ENCODE data around the gene TTYH2.

TTYH2 gene

DNA sequence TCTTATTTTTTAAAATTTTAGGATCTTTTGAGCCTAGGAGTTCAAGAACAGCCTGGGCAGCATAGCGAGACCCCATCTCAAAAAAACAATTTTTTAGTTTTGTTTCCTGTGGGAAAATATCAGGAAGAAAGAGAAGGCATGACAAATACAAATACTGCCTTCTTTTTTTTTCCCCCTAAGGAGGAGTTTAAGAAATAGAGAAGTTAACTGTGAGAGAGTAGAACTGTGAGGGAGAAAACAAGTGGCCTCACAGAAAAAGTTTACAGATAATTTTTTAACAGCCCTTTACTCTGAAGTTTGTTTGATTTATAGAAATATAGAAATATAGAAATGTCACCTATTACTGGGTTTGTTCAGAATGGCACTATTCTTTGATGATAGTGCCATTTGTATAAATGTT, 21.1 kb downstream of the TTYH2 start:
- Histone ChIP-seq H3K27me3 (ENCODE audit: control insufficient read depth in 3 of 3, insufficient read depth in 3 of 3, low read depth in 1 of 3, low read length in 3 of 3) (no peaks in the 10 kb centered on the region), H3K9me3 (replicated peaks in 1 of 2; ENCODE audit: control insufficient read depth in 2 of 2, insufficient read depth in 1 of 2, low read depth in 1 of 2, low read length in 2 of 2) (no peaks in the 10 kb centered on the region), H2BK15ac (ENCODE audit: low read length) (no peak overlapping the region), H2BK120ac (ENCODE audit: low read depth, low read length) (no peak overlapping the region), H2BK5ac (ENCODE audit: low read length) (no peak overlapping the region), H3K27ac (replicated peaks; ENCODE audit: low read length) (no peak overlapping the region), H3K4me2 (ENCODE audit: insufficient read depth, low read length, poor library complexity, severe bottlenecking) (no peak overlapping the region), H3K4me1 (ENCODE audit: control insufficient read depth in 2 of 2, insufficient read depth in 1 of 2, low read depth in 1 of 2, low read length in 2 of 2) (peaks cover 12 to 18% of the 10 kb centered on the region in 2 donors), H2AK5ac (ENCODE audit: low read depth, low read length) (no peak overlapping the region), H3K14ac (ENCODE audit: low read length) (no peak overlapping the region), H3K36me3 (replicated peaks in 1 of 2; ENCODE audit: control insufficient read depth in 2 of 2, insufficient read depth in 2 of 2, low read length in 2 of 2) (peaks cover 0 to 36% of the 10 kb centered on the region in 2 donors), H2BK12ac (ENCODE audit: low read length) (no peak overlapping the region), H4K91ac (ENCODE audit: low read depth, low read length, poor library complexity) (no peak overlapping the region), H3K4me3 (ENCODE audit: low read length in 2 of 2) (no peak overlapping the region), H3K23ac (ENCODE audit: low read depth, low read length, poor library complexity) (no peak overlapping the region), H3K4ac (ENCODE audit: low read length) (no peak overlapping the region), H3K18ac (ENCODE audit: low read length) (no peak overlapping the region), H4K8ac (ENCODE audit: low read depth, low read length) (no peak overlapping the region), H3K9ac (ENCODE audit: low read depth, low read length, poor library complexity) (no peak overlapping the region), H2AFZ (ENCODE audit: low read length) (no peak overlapping the region), H3K79me1 (ENCODE audit: low read depth, low read length) (no peaks in the 10 kb centered on the region)
- no CpG with 5 or more reads among the region's 1 CpG for WGBS, 2 donors (ENCODE audit: extremely low coverage in 2 of 2, insufficient read length in 2 of 2, insufficient replicate concordance in 1 of 2)
- no peak for DNase-seq (ENCODE audit: low spot score)

DNA sequence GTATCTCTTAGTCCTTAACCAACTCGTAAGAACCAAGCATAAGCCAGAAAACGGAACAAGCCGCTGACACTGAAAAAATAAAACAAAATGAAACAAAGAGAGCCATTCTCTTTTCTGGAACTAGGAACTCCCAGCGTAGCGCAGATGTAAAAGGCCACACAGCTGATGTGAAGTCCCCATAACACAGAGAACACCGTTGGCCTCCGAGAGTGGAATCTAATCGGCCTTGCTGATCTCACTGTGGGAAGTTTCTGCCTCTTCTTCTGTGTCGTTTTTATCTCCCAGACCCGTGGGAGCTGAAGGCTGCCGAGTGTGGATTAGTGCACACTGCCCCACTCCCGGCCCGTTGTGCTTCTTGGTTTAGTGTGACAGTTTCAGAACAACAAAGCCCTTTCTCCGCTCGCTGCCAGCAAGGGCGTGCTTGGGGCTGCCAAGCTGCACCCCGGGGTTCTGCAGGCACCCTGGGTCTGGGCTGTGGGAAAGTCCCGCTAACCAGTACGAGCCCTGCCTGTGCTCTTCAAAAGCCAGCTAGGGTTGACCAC, 21.7 kb downstream of the TTYH2 start:
- Histone ChIP-seq H3K18ac (ENCODE audit: low read length) (no peak overlapping the region), H3K36me3 (replicated peaks in 1 of 2; ENCODE audit: control insufficient read depth in 2 of 2, insufficient read depth in 2 of 2, low read length in 2 of 2) (peaks cover 0 to 37% of the 10 kb centered on the region in 2 donors), H4K91ac (ENCODE audit: low read depth, low read length, poor library complexity) (no peak overlapping the region), H3K23ac (ENCODE audit: low read depth, low read length, poor library complexity) (no peak overlapping the region), H3K9ac (ENCODE audit: low read depth, low read length, poor library complexity) (no peak overlapping the region), H3K79me1 (ENCODE audit: low read depth, low read length) (no peaks in the 10 kb centered on the region), H3K27me3 (ENCODE audit: control insufficient read depth in 3 of 3, insufficient read depth in 3 of 3, low read depth in 1 of 3, low read length in 3 of 3) (no peaks in the 10 kb centered on the region), H2BK120ac (ENCODE audit: low read depth, low read length) (no peak overlapping the region), H3K14ac (ENCODE audit: low read length) (no peak overlapping the region), H2BK15ac (ENCODE audit: low read length) (no peak overlapping the region), H2BK12ac (ENCODE audit: low read length) (no peak overlapping the region), H3K4ac (ENCODE audit: low read length) (no peak overlapping the region), H3K9me3 (replicated peaks in 1 of 2; ENCODE audit: control insufficient read depth in 2 of 2, insufficient read depth in 1 of 2, low read depth in 1 of 2, low read length in 2 of 2) (no peaks in the 10 kb centered on the region), H2BK5ac (ENCODE audit: low read length) (no peak overlapping the region), H3K27ac (replicated peaks; ENCODE audit: low read length) (no peak overlapping the region), H3K4me3 (ENCODE audit: low read length in 2 of 2) (no peak overlapping the region), H2AK5ac (ENCODE audit: low read depth, low read length) (no peak overlapping the region), H2AFZ (ENCODE audit: low read length) (no peak overlapping the region), H3K4me2 (ENCODE audit: insufficient read depth, low read length, poor library complexity, severe bottlenecking) (no peak overlapping the region), H4K8ac (ENCODE audit: low read depth, low read length) (no peak overlapping the region), H3K4me1 (ENCODE audit: control insufficient read depth in 2 of 2, insufficient read depth in 1 of 2, low read depth in 1 of 2, low read length in 2 of 2) (peaks cover 13 to 22% of the 10 kb centered on the region in 2 donors)
- no peak for DNase-seq (ENCODE audit: low spot score)
- WGBS, 2 donors (ENCODE audit: extremely low coverage in 2 of 2, insufficient read length in 2 of 2, insufficient replicate concordance in 1 of 2) = no CpG with 5 or more reads among the region's 19 CpGs

DNA sequence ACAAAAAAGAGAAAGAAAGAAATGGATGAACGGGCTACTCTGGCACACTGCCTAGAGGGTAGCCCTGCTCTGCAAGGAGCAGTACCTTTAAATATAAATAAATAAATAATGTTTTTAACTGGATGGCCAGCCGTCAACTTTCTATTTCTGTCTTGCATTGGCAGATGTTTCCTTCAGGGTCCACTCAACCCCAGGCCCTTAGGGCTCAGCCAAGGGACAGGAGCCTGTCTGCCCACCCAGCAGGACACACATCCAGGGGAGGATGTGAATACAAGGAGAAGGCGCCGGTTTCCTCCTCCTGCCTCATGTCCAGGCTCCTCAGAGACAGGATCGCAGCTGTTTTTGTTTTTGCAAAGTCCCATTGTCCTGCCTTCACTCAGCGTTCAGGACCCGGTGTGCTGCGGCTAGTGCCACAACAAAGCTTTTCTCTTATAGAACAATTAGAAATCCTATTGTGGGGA, 22.6 kb downstream of the TTYH2 start:
- H3K9ac ChIP-seq (ENCODE audit: low read depth, low read length, poor library complexity) = no peak overlapping the region
- H3K14ac ChIP-seq (ENCODE audit: low read length) = no peak overlapping the region
- H3K4me2 ChIP-seq (ENCODE audit: insufficient read depth, low read length, poor library complexity, severe bottlenecking) = no peak overlapping the region
- no peak overlapping the region for H3K18ac ChIP-seq (ENCODE audit: low read length)
- H3K9me3 ChIP-seq (replicated peaks in 1 of 2; ENCODE audit: control insufficient read depth in 2 of 2, insufficient read depth in 1 of 2, low read depth in 1 of 2, low read length in 2 of 2) = no peaks in the 10 kb centered on the region
- no peak overlapping the region for H2BK5ac ChIP-seq (ENCODE audit: low read length)
- no peaks in the 10 kb centered on the region for H3K27me3 ChIP-seq (ENCODE audit: control insufficient read depth in 3 of 3, insufficient read depth in 3 of 3, low read depth in 1 of 3, low read length in 3 of 3)
- H3K4me3 ChIP-seq (ENCODE audit: low read length in 2 of 2) = no peak overlapping the region
- no peak overlapping the region for H2AK5ac ChIP-seq (ENCODE audit: low read depth, low read length)
- H4K8ac ChIP-seq (ENCODE audit: low read depth, low read length) = no peak overlapping the region
- H3K79me1 ChIP-seq (ENCODE audit: low read depth, low read length) = no peaks in the 10 kb centered on the region
- WGBS, 2 donors (ENCODE audit: extremely low coverage in 2 of 2, insufficient read length in 2 of 2, insufficient replicate concordance in 1 of 2) = no CpG with 5 or more reads among the region's 8 CpGs
- no peak overlapping the region for H2BK120ac ChIP-seq (ENCODE audit: low read depth, low read length)
- H3K4ac ChIP-seq (ENCODE audit: low read length) = no peak overlapping the region
- H3K36me3 ChIP-seq (replicated peaks in 1 of 2; ENCODE audit: control insufficient read depth in 2 of 2, insufficient read depth in 2 of 2, low read length in 2 of 2) = peaks cover 0 to 32% of the 10 kb centered on the region in 2 donors
- no peak overlapping the region for H4K91ac ChIP-seq (ENCODE audit: low read depth, low read length, poor library complexity)
- H3K27ac ChIP-seq (replicated peaks; ENCODE audit: low read length) = no peak overlapping the region
- no peak overlapping the region for H3K23ac ChIP-seq (ENCODE audit: low read depth, low read length, poor library complexity)
- no peak overlapping the region for H2BK15ac ChIP-seq (ENCODE audit: low read length)
- DNase-seq (ENCODE audit: low spot score) = no peak
- peaks cover 13 to 25% of the 10 kb centered on the region in 2 donors for H3K4me1 ChIP-seq (ENCODE audit: control insufficient read depth in 2 of 2, insufficient read depth in 1 of 2, low read depth in 1 of 2, low read length in 2 of 2)
- H2AFZ ChIP-seq (ENCODE audit: low read length) = no peak overlapping the region
- H2BK12ac ChIP-seq (ENCODE audit: low read length) = no peak overlapping the region

DNA sequence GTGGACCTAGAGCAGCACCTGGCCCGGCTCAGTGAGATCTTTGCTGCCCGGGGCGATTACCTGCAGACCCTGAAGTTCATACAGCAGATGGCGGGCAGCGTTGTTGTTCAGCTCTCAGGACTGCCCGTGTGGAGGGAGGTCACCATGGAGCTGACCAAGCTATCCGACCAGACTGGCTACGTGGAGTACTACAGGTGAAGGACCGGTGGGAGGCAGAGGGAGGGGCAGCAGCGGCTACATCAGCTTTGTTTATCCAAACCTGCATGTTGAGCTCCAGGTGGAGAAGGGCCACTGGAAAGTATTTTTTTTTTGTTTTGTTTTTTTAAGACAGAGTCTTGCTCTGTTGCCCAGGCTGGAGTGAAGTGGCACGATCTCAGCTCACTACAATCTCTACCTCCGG, 23.9 kb downstream of the TTYH2 start:
- Histone ChIP-seq H3K36me3 (replicated peaks in 1 of 2; ENCODE audit: control insufficient read depth in 2 of 2, insufficient read depth in 2 of 2, low read length in 2 of 2) (peaks cover 0 to 21% of the 10 kb centered on the region in 2 donors), H3K4me1 (ENCODE audit: control insufficient read depth in 2 of 2, insufficient read depth in 1 of 2, low read depth in 1 of 2, low read length in 2 of 2) (peaks cover 7 to 25% of the 10 kb centered on the region in 2 donors), H3K14ac (ENCODE audit: low read length) (no peak overlapping the region), H2AK5ac (ENCODE audit: low read depth, low read length) (no peak overlapping the region), H3K4me3 (ENCODE audit: low read length in 2 of 2) (no peak overlapping the region), H2BK120ac (ENCODE audit: low read depth, low read length) (no peak overlapping the region), H3K4ac (ENCODE audit: low read length) (no peak overlapping the region), H3K23ac (ENCODE audit: low read depth, low read length, poor library complexity) (no peak overlapping the region), H2AFZ (ENCODE audit: low read length) (no peak overlapping the region), H2BK5ac (ENCODE audit: low read length) (no peak overlapping the region), H2BK12ac (ENCODE audit: low read length) (no peak overlapping the region), H3K4me2 (ENCODE audit: insufficient read depth, low read length, poor library complexity, severe bottlenecking) (no peak overlapping the region), H3K79me1 (ENCODE audit: low read depth, low read length) (no peaks in the 10 kb centered on the region), H3K18ac (ENCODE audit: low read length) (no peak overlapping the region), H4K8ac (ENCODE audit: low read depth, low read length) (no peak overlapping the region), H3K27ac (replicated peaks; ENCODE audit: low read length) (no peak overlapping the region), H3K9ac (ENCODE audit: low read depth, low read length, poor library complexity) (no peak overlapping the region), H2BK15ac (ENCODE audit: low read length) (no peak overlapping the region), H3K9me3 (replicated peaks in 1 of 2; ENCODE audit: control insufficient read depth in 2 of 2, insufficient read depth in 1 of 2, low read depth in 1 of 2, low read length in 2 of 2) (no peaks in the 10 kb centered on the region), H4K91ac (ENCODE audit: low read depth, low read length, poor library complexity) (no peak overlapping the region), H3K27me3 (ENCODE audit: control insufficient read depth in 3 of 3, insufficient read depth in 3 of 3, low read depth in 1 of 3, low read length in 3 of 3) (peaks cover 0 to 2% (median 0%) of the 10 kb centered on the region in 3 experiments)
- DNase-seq (ENCODE audit: low spot score) = no peak
- WGBS, 2 donors (ENCODE audit: extremely low coverage in 2 of 2, insufficient read length in 2 of 2, insufficient replicate concordance in 1 of 2) = no CpG with 5 or more reads among the region's 12 CpGs

Measured in neuronal stem cell (in vitro differentiated cells).